HG02588 (cell line): ENCODE data around the gene DCUN1D1.

ENCODE experiments used
- ATAC-seq: cut with Tn5 transposase; IDR thresholded peaks from one replicate; pipeline ENCODE4 v1.9.1; 2021; ENCODE audit warnings: mild to moderate bottlenecking, moderate library complexity; ENCODE audit not compliant: unreplicated experiment

DCUN1D1 gene

GRCh38 chr3:182902236-182902635 lies 78.1 kb downstream of the DCUN1D1 start:
- no peak for ATAC-seq

- no peak for ATAC-seq
Measured at GRCh38 chr3:182896553-182896952, 83.8 kb downstream of the DCUN1D1 start.

GRCh38 chr3:182895513-182896112 lies 84.7 kb downstream of the DCUN1D1 start:
- ATAC-seq: no peak

GRCh38 chr3:182892226-182892625 lies 88.1 kb downstream of the DCUN1D1 start:
- ATAC-seq: no peak

GRCh38 chr3:182891364-182891763 lies 89.0 kb downstream of the DCUN1D1 start:
- no peak for ATAC-seq

GRCh38 chr3:182889948-182890629 lies 90.2 kb downstream of the DCUN1D1 start:
- no peak for ATAC-seq
